ENCODE measurements around the gene ZBTB7B. TPM values are rescaled to one million over a fixed set of nuclear protein-coding genes. Genes with fewer than 3 reads are reported as not detected.

ZBTB7B gene
- total RNA-seq, 3 donors from 2014 or later, result 175 to 313 (median 255) TPM

- H3K9me3 ChIP-seq, result no peaks in the 10 kb centered on the region
- intact Hi-C loops (cut with DNase I, micrococcal nuclease), result loop anchor here in 1 of 2 donors (10.0 kb wide), 1 partner anchor 48 kb away; the partner anchor contains the start of gene PYGO2
- TF ChIP-seq CTCF (IDR thresholded peaks at IDR 0.05), result no peak
- H3K36me3 ChIP-seq (ENCODE audit: low read depth), result no peaks in the 10 kb centered on the region
- H3K4me1 ChIP-seq (ENCODE audit: low read depth), result peaks cover 68% of the 10 kb centered on the region
- H3K4me3 ChIP-seq, result no peak overlapping the region
- ATAC-seq (no peak), DNase-seq (no peak)
Observed at GRCh38 chr1:155012776-155013602, 10.4 kb downstream of the ZBTB7B start.

GRCh38 chr1:155013632-155014031 is 11.0 kb downstream of the ZBTB7B start:
- no peak overlapping the region for H3K4me3 ChIP-seq
- no peak for ATAC-seq
- H3K9me3 ChIP-seq, result no peaks in the 10 kb centered on the region
- no peaks in the 10 kb centered on the region for H3K36me3 ChIP-seq (ENCODE audit: low read depth)
- H3K4me1 ChIP-seq (ENCODE audit: low read depth), result peaks cover 64% of the 10 kb centered on the region
- no peak for TF ChIP-seq CTCF (IDR thresholded peaks at IDR 0.05)
- intact Hi-C loops (cut with DNase I, micrococcal nuclease), result loop anchor here in 1 of 2 donors (10.0 kb wide), 1 partner anchor 49 kb away; the partner anchor contains the start of gene PYGO2
- peak in 2 of 3 donors; percentile 63 to 69 for DNase-seq

DNA sequence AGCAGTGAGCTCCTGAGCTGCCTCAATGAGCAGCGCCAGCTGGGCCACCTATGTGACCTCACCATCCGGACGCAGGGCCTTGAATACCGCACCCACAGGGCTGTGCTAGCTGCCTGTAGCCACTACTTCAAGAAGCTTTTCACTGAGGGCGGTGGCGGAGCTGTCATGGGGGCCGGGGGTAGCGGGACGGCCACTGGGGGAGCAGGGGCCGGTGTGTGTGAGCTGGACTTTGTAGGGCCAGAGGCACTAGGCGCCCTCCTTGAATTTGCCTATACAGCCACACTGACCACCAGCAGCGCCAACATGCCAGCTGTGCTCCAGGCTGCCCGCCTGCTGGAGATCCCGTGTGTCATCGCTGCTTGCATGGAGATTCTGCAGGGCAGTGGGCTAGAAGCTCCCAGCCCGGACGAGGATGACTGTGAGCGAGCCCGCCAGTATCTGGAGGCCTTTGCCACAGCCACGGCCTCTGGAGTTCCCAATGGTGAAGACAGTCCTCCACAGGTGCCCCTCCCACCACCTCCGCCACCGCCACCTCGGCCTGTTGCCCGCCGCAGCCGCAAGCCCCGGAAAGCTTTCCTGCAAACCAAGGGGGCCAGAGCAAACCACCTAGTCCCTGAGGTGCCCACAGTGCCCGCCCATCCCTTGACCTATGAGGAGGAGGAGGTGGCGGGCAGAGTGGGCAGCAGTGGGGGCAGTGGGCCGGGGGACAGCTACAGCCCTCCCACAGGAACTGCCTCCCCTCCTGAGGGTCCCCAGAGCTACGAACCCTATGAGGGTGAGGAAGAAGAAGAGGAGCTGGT is 12.3 kb downstream of the ZBTB7B start:
- peak in 2 of 3 donors; percentile 43 to 53 for DNase-seq

DNA sequence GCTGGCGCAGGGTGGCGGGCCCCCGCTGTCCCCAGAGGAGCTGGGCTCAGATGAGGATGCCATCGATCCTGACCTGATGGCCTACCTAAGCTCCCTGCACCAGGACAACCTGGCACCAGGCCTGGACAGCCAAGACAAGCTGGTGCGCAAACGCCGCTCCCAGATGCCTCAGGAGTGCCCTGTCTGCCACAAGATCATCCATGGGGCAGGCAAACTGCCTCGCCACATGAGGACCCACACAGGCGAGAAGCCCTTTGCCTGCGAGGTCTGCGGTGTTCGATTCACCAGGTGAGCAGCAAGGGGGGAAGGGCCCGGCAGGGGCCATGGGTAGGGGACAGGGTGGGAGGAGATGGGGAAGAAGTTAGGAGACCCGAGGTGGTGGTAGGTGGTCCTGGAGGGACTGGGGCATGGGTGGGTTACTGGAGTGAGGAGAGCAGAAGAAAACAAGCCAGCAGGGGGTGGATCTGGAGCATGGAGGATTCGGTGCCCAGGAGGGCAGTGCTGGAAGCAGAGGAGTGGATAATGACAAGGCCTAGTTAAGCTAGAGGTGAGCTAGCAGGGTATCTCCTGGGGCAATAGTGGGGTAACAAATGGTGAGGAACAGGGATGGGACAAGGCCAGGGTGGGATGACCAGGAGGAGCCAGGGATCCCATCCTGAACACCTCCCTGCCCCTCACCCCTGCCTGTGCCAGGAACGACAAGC is 13.1 kb downstream of the ZBTB7B start:
- intact Hi-C loops (cut with DNase I, micrococcal nuclease), result loop anchor here in 1 of 2 donors (10.0 kb wide), 1 partner anchor 51 kb away; the partner anchor contains the start of gene PYGO2

More for the DNA sequence above, 12.3 kb downstream of the ZBTB7B start:
- H3K9me3 ChIP-seq, result no peaks in the 10 kb centered on the region
- no peak for TF ChIP-seq CTCF (IDR thresholded peaks at IDR 0.05)
- intact Hi-C loops (cut with DNase I, micrococcal nuclease), result loop anchor here in 1 of 2 donors (10.0 kb wide), 1 partner anchor 50 kb away; the partner anchor contains the start of gene PYGO2
- peaks cover 57% of the 10 kb centered on the region for H3K4me1 ChIP-seq (ENCODE audit: low read depth)
- no peaks in the 10 kb centered on the region for H3K36me3 ChIP-seq (ENCODE audit: low read depth)
- no peak for ATAC-seq
- no peak overlapping the region for H3K4me3 ChIP-seq

More for the DNA sequence above, 13.1 kb downstream of the ZBTB7B start:
- Histone ChIP-seq H3K36me3 (ENCODE audit: low read depth) (no peaks in the 10 kb centered on the region), H3K4me1 (ENCODE audit: low read depth) (peaks cover 50% of the 10 kb centered on the region), H3K9me3 (no peaks in the 10 kb centered on the region), H3K4me3 (no peak overlapping the region)
- no peak for TF ChIP-seq CTCF (IDR thresholded peaks at IDR 0.05)
- ATAC-seq (no peak), DNase-seq (peak in 2 of 3 donors; percentile 57 to 60)
